ENCODE measurements around the gene ELOVL3. TPM values are rescaled to one million over a fixed set of nuclear protein-coding genes. Genes with fewer than 3 reads are reported as not detected.

Gene ELOVL3
- total RNA-seq, 1 donor from 2014 or later = 5.0 TPM

DNA sequence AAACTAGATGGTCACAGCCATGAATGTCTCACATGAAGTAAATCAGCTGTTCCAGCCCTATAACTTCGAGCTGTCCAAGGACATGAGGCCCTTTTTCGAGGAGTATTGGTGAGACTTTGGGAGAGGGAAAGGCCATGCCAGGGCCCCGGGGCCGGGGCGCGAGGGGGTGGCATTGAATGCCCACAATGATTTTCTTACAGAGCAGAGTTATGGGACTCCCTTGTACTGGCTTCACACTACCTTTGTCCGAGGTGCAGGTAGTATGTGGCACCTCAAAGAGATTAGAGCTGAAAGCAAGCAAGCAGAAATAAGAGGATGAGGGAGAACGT is 407 bp downstream of the ELOVL3 start:
- DNase-seq (ENCODE audit: low read depth) = no peak

DNA sequence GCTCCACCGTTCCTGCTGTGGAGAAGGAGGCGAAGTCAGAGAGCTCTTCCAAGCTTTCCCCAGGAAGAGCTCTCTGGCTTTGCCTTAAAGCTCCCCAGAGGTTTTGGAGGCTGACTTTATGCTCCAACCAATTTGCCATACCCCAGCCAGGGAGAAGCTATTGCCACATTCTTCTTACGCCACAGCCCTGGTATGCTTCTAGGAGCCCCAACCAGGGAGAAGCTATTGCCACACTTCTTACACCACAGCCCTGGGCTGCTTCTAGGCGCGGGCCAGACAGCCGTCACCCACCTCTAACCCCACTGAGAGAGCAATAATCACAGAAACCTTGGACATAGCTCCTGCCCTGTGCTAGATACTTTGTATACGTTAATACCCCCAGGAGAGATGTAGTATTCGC is 951 bp downstream of the ELOVL3 start:
- DNase-seq (ENCODE audit: low read depth) = peak; percentile 55

DNA sequence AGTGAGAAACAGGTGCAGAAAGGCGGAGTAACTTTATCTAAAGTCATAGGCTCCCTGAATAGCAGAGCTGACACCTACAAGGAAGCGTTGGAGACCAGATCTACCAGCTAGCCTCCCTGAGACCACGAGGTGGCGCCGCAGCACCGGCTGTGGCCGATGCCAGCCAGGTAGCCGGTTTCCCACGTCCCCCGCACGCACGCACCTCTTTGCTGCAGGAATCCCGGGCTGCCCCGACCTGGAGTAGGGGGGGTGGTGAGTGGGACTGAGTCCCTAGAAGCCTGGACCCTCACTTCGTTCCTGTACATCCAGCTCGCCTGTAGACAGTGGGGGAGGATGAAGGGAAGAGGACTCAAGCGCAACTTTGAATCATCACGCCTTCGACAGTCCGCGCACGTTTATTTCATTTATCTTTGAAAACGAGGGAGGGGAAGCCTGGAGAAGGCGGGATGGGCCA is 3.7 kb downstream of the ELOVL3 start:
- peak; percentile 71 for DNase-seq (ENCODE audit: low read depth)

DNA sequence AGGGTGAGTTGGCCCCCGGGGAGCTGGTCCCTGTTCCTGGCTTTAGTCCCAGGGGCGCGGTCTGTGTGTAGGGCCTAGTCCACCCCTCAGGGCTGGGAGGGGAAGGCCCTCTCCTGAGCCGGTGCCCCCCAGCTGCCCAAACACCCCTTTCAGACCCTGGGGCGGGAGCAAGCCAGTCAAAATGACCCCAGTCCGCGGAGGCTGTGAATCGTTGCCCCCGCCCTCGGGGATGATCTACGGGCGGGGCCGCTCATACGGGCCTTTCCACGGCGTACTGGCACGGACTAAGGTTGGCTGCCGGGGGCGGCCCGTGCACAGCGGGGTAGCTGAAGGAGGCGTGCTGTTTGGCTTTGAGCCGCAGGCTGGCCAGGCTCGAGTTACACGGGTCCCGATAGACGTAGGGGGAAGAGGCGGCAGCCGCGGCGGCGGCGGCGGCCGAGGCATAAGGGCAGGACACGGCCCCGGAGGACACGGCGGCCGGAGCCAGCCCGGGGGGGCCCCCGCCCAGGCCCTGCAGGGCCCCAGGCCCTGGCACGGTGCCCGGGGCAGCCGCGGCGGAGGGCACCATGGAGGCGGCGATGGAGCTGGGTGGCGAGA is 4.3 kb downstream of the ELOVL3 start:
- DNase-seq (ENCODE audit: low read depth) = peak; percentile 52

DNA sequence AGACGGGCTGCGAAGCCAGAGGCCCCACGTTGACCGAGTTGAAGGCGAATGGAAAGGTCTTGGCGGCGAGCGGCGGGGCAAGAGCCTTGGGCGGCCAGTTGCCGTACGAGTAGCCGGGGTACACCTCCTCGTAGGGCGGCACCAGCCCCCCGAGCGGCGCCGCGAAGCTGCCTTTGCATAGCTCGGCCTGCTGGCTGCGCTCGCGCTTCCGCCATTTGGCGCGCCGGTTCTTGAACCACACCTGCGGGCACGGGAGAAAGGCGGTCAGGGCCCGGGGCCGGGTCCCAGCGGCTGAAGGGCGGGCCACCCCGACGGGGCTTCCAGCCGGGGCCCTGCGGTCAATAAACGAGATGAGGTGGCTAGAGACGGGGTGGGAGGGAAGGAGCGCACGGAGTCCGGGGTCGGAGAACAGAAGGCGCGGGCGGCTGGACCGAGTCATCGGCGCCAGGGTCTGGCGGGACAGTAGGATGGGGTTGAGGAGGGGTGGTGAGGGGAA is 4.8 kb downstream of the ELOVL3 start:
- no peak for DNase-seq (ENCODE audit: low read depth)

DNA sequence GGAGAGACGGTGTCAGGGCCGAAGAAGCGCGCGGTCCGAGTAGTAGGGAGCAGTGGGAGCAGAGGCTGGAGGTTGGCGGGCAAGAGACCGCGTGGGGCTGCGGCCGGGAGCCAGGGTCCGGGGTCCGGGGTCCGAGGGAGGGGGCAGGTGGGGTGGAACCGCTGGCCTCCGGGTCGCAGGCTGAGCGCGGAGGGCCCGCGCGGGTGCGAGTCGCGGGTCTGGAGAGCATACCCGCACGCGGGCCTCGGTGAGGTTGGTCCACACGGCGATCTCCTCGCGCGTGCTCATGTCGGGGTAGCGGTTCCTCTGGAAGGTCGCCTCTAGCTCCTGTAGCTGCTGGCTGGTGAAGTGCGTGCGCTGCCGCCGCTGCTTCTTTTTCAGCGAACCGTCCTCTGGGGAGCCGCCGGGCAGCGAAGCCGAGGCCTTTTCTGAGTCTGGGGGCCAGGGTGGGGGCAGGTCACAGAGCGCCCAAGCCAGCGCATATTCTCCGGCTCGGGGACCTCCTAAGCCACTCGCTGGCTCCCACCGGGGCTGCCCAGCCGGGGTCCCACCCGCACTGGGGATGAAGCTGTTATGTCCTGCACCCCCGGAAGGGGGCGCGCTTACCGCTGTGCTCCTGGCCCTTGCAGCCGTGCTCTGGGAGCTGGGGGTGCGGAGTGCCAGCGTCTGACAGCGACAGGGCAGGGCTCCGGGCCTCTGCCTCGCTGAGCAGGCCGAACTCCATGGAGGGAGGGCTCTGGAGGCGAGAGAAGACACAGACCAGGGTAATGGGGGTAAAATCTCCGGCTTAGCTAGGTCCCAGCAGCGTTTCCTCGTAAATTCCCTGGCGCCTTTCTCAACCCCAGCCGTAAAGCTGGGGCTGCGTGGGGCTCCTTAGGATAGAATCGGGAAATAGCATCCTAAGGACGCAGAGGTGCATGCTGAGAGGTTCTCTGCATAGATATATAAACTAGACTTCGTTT is 5.5 kb downstream of the ELOVL3 start:
- no peak for DNase-seq (ENCODE audit: low read depth)

DNA sequence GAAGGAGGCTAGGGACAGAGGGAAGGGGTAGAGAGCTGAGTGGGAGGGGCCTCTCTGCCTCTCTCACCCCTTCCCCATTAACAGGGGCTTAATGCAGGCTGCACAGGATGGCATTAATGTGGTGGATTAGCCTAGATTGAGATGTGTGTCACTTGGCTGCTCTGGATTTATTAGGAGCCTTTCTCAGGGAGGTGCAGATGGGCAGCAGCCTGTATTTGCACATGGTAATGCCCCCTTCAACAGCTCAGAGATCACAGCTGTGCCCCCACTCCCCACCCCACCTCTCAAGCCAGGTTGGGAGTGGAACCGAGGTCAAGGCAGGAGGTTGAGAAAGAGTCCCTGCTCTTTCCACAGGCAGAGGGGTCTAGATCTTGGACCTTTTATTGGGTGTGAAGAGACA is 7.9 kb downstream of the ELOVL3 start:
- DNase-seq (ENCODE audit: low read depth) = no peak

DNA sequence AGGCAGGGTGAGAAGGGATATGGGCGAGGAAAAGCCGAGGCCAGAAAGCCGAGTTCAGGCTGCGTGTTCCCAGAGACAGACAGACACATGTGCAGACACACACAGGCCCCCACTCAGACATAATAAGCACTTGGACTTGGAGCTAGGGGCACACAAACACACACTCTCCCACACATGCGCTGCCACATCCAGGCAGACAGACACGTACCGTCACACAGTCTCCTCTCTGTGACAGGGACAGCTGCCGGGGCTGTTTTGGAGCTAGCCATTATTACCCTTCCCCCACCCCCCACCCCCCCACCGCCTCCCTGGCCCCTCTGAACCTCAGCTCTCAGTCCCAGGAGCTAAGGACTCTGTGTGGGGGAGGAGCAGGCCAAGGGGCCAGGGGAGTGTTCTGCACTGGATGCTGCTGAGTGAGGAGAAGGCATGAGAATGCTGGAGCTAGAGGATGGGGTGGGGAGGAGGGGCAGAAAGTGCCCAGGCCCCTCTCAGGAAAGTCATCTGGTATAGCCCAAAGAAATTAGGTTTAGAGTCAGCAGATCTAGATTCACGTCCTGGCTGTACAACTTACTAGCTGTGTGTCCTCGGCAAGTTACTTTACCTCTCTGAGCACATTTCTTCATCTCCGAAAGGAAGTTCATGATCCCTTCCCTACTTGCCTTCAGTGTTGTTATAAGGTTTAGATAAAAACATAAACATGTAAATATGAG is 8.9 kb downstream of the ELOVL3 start:
- peak; percentile 45 for DNase-seq (ENCODE audit: low read depth)

DNA sequence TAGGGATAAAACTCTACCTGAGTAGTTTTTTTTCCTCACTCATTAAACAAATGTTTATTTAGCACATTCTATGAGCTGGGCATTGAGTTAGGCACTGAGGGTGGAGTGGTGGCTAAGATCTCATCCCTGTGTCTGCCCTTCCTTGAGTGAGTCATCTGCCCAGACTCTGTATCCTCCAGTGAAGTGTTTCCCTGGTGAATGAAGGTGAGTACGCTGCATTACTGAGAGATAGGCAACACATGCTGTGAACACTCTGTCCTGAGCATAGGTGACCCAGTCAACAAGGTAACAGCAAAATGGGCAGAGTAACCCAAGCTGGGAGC is 9.5 kb downstream of the ELOVL3 start:
- DNase-seq (ENCODE audit: low read depth) = no peak

DNA sequence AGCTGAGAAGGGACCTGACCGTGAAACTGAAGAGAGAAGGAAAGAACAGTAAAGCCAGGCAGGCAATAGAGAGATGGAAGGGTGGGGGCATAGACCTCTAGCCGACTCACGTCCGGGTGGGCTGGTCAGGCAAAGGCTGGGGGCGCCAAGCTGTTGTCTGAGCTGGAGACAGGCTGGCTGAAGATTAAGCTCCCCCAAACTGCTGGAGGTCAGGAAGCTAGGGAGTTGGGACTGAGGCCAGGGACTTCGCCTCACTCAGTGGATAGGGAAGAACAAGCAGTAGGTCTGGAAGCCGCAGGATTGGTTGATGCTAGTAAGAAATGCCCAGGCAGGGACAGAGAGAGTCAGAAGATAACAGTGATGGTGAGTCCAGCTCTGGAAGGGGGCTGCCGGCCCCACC is 9.9 kb downstream of the ELOVL3 start:
- DNase-seq (ENCODE audit: low read depth) = no peak

DNA sequence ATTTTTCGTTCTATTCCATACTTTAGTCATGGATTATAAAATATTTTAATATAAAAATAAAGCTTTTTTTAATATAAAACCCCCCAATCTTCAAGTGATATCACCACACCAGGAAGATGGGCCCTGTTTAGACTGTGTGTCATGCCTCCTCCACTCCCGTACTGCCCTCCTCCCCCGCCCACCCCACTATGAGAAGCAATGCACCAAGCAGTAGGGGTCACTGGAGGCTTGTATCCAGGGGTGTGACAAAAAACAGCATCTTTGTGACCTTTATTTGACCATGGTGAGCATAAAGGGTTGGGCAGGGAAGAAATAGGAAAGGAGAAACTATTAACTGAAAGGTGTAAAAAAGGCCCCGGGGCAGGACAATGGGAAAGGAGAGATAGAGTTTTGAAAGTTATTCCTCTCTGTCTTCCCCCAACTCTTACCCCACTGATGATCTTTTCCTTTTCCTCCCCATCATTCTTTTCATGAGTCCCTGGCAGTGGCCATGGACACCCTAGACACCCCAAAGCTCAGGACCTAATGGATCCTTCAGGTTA is 11.7 kb downstream of the ELOVL3 start:
- no peak for DNase-seq (ENCODE audit: low read depth)

DNA sequence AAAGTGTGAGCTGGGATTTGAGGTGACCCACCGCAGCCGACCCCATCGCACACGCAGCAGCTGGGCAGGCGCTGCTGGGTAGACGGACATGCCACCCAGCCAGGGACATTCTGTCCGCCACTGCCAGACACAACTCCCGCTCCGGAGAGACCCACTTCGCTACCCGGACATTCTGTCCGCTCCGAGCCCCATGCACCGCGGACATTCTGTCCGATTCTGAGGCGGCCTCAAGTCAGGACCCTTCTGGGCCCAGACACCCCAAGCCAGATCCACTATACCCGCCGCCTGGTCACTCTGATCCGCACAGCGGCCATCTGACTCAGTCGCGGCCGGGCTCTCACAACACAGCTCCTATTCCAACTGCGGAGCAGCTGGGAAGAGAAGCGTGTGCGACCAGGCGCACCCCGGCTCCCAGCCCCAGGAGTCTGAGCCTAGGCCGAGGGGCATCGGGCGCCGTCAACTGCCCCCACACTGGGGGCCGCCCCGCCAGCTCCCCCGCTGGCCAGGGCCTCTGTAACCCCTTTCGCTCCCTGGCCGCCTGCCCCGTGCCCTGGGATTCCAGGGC is 14.4 kb downstream of the ELOVL3 start:
- DNase-seq (ENCODE audit: low read depth) = peak; percentile 61

DNA sequence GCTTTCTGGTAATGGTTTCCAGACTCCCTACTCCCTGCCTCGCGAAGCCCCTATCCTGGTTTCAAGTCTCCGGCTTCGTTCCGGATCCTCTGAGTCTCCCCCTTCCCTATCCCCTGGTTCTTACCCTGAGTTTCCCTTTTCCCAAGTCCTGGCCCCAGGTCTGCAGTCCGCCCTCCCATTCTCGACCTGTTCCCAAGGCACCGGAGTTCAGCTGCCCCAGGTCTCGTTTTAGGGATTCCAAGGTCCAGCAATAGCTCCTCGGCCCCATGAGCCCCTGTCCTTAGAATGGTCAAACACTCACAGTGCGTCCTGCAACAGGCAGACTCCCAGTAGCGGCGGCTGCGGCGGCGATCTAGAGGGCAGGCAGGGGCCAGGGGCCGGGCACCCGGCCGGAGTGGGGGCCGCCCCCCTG is 14.9 kb downstream of the ELOVL3 start:
- DNase-seq (ENCODE audit: low read depth) = no peak

DNA sequence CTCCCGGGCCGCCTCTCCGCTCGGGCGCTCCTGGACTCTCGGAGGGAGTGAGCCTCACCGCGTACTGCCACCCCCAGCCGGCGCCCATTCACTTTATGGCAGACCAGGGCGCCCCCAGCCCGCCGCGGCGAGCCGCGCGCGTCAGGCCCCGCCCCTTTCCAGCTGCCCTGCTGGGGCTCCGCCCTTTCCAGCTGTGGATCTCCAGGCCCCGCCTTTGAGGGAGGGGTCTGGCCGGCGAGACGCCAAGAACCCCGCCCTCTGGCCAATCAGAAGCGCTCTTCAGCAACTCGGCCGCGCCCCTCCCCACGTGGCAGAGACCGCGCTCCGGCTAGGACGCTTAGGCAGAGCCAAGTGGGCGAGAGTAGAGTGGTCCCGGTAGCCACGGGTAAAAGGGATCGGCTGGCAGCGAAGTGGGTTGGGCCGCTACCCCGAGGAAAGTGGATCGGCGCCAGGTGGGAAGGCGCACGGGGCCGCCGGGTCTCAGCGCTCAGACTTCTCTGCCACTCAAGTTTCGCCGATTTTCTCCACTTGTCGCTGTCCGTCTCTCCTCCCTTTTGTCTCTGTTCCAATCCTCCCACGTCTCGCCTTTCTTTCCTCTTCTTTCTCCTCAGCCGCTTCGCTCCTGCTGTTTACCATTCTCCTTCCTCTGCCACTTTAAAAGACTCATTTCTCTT is 15.5 kb downstream of the ELOVL3 start, which contains the start of gene PITX3:
TSS of gene PITX3 (minus strand) at position 69 of the 674 bp plus-strand sequence. CDS start 9,432 bp downstream, outside the sequence.
- DNase-seq (ENCODE audit: low read depth) = peak; percentile 97

DNA sequence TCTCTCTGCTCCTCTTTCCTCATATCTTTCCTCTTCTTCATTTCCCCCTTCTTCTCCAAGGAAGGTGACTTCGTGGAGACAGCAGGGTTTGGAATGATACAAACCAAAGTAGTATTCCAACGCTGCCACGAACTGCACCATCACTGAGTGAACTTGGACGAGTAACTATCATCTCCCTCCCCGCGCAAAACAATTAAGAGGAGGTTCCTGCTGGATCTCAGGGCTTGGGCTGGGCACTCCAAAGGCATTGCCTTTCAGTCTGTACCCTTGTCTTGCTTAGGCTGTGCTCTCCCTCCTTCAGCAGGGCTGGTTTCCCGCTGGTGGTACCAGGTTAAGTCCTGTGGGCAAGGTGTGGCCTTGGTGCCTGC is 16.0 kb downstream of the ELOVL3 start:
- DNase-seq (ENCODE audit: low read depth) = no peak

DNA sequence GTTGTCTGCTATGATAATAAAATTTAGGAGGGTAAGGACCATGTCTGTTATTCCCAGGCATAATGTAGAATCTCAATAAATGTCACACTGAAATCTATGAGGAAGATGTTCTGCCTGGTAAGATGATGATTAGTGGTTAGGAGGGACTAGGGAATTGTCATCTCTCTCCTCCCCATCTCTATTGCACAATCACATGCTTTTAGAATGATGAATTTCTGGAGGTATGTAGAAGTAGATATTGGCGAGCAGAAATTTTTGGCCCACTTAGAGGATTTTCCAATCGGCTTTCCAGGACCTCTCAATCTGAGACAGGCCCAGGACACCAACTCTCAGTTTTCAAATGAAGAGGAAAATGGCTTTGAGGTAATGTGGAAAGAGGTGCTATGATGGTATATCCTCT is 17.2 kb downstream of the ELOVL3 start:
- DNase-seq (ENCODE audit: low read depth) = no peak

DNA sequence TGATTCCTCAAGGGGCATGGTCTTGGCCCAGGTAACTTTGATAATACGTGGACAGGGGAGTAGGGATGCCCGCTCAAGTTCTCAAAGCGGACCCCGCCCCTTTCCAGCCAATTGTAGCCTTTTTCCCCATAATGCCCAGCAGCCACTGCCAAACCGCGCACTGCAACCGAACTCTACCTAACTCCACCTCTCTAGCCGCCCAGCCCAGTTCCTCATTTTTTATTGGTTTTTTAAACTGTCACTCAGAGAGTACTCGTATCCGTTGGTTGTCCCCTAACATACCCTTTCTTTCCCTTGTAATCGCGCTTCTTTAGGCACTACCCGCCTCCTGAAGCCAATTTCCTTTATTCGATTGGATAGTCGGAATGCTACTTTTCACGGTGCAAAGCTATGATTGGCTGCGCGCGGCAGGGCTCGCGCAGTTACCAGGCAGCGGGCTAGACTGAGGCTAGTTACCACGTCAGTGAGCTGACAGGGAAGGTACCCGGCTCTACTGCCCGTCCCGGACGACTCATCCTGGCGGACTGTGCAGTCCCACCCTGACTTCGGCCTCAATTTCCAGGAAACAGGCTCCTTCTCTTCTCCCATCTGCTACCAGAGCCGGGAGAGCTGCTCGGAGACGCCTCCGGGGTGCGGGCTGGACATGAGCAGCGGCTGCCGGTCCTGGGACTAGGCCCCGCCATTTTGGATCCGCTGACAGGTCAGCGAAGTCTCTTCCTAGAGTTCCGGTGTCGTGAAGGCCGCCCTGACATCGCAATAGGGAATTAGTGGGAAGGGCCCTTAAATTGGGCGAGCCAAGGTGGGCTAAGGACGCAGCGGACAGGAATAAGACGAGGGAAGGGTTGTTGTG is 19.2 kb downstream of the ELOVL3 start, which contains the start of gene GBF1:
TSS of gene GBF1 (plus strand) at position 451 of the 850 bp plus-strand sequence. CDS start 13,407 bp downstream, outside the sequence.
- DNase-seq (ENCODE audit: low read depth) = peak; percentile 100

DNA sequence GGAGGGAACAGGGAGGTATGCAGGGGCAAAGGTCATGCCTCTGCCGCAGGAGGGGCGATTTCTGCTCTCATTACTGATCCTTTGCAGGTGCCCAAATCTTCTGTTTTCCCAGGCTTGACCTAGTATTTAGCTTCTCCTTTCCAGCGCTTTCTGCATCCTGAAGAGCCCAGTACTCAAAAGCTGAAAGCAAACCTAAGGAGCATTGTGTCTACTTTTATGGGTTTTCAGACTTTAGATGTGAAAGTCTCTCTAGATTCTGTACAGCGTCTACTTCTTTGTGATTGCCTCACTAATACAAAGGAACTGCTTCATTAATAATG is 19.8 kb downstream of the ELOVL3 start:
- no peak for DNase-seq (ENCODE audit: low read depth)

DNA sequence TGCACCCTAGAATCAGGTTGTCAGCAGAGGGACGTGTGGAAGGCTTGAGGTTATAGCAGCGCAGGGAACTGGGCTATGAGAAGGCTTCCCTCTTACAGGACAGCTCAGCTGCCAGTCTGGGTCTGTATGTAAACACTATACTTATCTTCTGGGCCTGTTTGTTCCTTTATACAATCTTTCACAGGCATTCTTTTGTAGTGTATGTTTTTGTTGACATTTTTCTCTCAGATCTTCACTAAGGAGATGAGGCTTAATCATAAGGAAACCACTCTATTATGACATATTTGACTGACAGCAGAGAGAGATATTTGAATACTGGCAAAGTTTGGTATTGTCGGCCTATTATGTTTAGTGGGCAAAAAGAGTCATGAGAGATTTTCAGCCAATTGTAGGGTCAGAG is 20.2 kb downstream of the ELOVL3 start:
- DNase-seq (ENCODE audit: low read depth) = no peak

DNA sequence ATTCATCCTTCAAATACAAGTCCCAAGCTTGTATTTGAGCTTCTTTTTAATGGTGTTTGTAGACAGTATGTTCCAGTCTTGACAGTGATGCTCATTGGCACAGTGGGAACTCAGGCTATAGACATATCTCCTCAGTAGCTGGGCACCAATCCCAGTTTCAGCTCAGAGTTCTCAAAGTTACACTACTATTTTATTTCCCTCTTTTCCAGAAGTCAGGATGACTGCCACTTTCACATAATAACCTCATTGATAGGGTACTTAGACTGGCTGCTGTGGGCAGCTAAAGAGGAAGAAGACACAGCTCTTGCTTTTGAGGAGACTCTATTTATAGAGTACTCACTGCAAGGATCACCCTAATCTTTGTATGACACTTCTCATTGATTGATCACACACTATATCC is 21.6 kb downstream of the ELOVL3 start:
- DNase-seq (ENCODE audit: low read depth) = no peak

Data from myocyte (in vitro differentiated cells).